Stimulated activated naive CD4-positive, alpha-beta T cell treated with Interleukin-2 at 50 U/mL for 16 hours (primary cell): ENCODE measurements around the gene PLXNA1.

Experiments used
- DNase-seq: peaks from one replicate; lab custom pipeline; 2025; lab: John Stamatoyannopoulos, UW

Gene PLXNA1

DNA sequence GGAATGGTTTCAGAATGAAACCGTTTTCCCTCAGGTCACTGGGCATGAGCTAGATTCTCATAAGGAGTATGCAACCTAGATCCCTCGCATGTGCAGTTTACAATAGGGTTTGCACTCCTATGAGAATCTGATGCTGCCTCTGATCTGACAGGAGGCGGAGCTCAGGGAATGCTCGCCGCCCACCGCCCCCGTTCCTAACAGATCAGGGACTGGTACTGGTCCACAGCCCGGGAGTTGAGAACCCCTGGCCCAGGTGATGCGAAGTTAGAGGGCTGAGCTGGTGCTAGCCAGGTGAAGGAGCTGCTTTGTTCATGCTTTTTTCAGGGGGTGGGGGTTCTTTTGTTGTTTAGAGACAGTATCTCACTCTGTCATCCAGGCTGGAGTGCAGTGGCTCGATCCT lies 15.5 kb upstream of the PLXNA1 start:
- DNase-seq = no peak

- no peak for DNase-seq
Observed at GRCh38 chr3:126968391-126969390, 14.2 kb upstream of the PLXNA1 start.

DNA sequence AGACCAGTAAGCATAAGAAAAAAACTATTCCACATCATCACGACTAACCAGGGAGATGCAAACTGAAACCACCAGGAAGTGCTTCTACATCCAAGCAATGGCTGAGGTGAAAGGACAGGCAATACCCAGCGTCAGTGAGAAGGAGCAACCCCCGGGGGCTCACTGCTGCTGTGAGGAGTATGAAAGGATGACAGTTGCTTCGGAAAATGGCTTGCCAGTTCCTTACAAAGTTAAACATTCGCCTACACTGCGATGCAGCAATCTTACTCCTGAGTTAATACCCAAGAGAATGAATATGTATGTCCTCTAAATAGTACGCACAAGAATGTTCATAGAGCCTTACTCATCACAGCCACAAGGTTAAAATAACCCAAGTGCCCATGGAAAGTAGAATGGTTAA lies 13.3 kb upstream of the PLXNA1 start:
- DNase-seq = no peak

DNA sequence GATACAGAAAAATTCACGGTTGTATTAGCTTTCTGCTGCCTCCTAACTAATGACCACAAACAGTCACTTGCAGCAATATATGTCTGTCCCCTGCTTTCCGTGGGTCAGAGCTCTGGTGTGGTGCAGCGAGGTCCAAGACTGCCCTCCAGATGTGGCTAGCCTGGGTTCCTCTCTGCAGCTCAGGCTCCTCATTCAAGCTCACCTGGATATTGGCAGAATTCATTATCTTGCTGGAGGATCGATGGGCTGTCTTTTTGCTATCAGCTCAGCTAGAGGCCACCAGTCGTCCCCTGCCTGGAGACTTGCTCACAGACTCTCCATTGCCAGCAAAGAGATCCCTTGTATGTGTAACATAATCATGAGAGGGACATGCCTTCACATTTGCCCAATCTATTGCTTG lies 12.8 kb upstream of the PLXNA1 start:
- DNase-seq = no peak

GRCh38 chr3:126970921-126971320 lies 12.0 kb upstream of the PLXNA1 start:
- no peak for DNase-seq

DNA sequence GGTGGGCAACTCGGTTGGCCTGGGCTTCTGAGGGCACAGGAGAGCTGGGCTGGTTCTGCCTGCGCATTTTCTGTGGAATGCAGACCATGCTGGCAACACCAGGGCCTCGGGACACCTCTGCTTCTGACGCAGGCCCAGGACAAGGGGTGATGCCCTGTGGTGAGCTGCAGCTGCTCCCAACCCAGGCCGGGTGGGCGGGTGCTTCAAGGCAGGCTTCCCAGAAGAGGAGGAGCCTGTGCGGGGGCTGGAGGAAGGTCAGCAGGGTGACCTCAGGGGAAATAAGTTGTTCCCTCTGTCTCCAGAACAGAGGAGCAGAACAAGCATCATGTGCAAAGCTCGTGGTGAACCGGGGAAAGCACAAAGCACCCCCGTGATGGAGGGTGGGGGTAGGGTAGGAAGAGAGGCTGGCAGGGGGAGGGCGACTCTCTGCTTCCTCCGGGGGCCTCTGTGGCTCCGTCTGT lies 11.0 kb upstream of the PLXNA1 start:
- DNase-seq = no peak

DNA sequence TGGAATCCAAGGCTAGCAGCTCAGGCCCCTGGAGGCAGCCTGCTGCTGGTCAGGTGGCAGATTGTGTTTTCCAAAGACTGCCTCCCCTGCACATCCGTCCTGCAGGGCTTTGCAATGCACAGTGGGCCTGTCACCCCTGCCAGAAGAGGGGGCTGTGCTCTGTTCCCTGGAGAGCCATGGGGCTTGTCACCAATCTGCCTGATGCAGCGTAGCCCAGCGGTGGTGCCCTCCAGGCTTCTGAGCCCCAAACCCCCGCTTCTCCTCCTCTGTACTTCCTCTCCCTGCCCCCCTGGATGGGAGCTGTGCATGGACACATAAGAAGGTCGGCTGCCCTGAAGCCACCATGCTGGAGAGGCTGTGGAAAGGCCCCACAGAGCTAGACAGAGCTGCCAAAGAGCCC lies 10.0 kb upstream of the PLXNA1 start:
- no peak for DNase-seq

DNA sequence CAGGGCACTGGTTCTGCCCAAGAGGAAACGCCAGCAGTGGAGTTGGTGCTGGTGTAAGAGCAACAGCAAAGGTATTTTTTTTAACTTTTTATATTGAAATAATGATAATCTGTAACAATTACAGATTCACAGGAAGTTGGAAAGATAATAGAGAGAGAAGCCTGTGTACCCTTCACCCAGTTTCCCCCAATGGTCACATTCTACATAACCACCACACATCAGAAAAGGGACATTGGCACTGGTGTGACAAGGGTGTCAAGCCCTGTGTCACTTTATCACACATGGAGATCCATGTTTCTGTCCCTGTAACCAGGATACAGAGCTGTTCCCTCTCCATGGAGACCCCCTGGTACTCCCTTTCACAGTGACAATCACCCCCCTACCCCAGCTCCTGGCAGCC lies 9.1 kb upstream of the PLXNA1 start:
- DNase-seq = no peak

- no peak for DNase-seq
Observed at GRCh38 chr3:126974756-126975155, 8.2 kb upstream of the PLXNA1 start.

- DNase-seq = no peak
Observed at GRCh38 chr3:126976906-126977305, 6.0 kb upstream of the PLXNA1 start.

DNA sequence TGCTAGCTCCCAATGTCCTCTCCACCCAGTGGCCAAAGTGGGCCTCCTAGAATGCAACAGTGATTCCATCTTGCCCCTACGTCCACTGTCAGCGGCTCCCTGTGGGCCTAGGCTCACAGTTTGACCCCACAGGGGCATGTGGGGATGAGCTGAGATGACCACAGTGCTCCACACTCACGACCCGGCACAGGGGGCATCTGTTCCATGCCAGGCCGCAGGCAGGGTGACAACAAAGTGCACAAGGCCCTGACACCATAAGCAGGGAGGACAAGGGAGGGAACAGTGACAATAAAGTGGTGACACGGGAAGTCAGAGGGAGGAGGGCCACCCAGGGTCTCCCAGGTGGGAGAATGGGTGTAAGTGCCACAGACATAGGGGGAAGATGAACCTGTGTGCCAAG lies 5.1 kb upstream of the PLXNA1 start:
- no peak for DNase-seq

- no peak for DNase-seq
Observed at GRCh38 chr3:126978291-126978690, 4.6 kb upstream of the PLXNA1 start.

DNA sequence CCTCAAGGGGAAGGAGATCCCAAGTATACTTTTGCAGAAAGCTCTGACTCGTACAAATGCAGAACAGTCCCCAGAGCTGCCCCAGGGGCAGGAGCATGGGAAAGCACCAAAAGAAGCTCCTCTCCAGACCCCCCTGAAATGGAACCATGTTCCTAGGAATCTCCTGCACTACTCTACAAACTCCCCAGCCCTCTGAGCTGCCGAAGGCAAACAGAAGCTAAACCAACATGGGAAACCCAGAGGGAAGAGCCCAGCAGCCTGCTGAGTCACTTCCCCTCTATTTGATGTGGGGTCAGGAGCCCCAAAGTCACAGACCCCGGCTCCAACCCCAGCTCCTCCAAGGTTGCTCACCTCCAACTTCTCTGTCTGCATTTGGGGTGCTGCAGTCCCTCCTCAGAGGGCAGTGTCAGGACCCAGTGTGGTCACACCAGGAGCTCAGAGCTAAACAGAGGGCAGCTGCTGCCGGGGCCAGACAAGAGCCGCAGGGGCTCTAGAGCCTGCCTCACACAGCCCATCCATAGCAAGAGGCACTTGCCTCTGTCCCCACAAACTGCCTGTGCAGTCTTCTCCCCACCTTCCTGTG lies 3.8 kb upstream of the PLXNA1 start:
- DNase-seq = no peak

DNA sequence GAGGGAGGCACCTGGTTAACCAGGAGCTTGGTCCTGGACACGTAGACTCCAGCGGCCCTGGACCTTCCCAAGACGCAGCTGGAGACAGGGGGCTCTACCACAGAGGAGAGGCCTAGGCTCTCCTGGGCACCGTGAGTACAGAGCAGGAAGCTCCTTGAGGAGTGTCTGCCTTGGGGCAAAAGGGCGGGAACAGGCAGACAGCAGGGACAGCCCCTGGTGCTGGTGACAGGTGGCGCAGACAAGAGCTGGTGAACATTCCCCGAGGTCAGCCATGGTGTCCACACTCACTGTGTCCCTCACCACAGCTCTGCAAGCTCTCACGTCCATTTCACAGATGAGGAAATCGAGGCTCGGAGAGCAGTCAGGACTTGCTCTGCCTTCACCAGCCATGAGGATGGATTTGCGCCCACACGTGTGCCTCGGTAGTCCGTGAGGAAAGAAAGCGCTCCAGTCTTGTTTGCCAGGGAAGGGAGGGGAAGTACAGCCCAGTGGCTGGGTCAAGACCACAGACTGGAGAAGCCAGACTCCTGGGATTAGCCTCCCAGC lies 2.6 kb upstream of the PLXNA1 start:
- DNase-seq = no peak

DNA sequence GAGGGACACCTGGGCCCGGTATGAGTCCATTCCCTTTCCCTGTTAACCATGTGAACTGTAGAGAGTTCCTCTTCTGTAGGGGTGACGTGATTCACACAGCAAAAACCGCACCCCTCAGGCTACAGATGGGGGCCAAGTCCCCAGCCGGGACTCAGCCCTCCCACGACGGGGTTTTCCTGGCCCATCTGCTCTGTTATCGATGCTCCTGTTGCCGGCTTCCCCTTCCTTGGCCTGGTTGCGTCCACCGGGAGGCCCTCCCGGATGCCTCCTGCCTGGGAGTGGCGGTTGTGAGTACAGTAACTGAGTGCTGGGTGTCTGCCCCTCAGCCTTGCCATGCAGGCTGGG lies 817 bp upstream of the PLXNA1 start:
- peak; percentile 73 for DNase-seq

DNA sequence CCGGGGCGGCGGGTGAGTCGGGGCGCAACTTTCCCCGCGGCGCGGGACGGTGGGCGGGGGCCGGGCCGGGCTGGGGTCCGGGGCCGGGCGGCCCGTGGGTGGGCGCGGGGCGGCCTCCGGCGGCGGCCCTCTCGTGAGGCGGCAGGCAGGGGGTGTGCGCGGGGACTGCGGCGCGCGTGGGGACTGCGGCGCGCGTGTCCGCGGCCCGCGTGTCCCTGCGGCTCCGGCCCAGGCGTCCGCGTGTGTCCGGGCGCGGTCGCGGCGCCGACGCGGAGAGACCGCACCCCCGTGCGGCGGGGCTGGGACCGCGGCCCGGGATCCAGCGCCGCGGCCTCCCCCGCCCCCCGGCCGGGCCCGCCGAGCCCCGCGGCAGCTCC lies 349 bp downstream of the PLXNA1 start:
- DNase-seq = no peak

DNA sequence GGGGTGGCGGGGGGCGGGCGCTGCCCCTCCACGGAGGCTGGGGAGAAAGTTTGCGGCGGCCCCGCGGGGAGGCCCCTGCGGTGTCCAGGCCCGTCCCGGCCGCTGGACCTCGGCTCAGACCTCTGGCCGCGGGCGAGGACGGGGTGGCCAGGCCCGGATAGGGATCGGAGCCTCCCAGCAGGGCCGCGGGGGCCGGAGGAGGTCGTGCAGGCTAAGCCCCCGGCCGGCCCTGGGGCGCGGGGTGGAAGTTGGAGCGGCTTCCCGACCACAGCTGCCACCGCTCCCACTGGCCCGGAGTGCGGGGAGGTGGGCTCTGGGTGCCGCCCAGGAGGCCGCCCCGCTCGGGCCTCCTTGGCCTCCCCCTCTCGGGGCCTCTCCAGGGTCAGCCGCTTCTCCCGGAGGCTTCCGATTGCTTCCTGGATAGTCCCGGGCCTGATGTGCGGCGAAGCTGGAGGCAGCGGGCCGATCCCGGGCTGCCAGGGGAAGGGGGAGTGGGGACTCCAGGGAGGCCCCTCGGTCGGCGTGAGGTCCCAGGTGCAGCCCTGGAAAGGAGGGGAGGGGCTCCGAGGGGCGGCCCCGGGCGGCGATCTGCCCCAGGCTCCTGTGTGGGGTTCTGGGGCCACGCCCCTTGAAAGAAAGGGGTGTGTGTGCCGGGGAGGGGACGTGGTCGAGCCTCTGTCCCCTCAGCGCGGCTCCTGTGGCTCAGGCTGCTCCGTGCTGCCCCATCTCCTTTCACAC lies 907 bp downstream of the PLXNA1 start:
- DNase-seq = peak; percentile 6

DNA sequence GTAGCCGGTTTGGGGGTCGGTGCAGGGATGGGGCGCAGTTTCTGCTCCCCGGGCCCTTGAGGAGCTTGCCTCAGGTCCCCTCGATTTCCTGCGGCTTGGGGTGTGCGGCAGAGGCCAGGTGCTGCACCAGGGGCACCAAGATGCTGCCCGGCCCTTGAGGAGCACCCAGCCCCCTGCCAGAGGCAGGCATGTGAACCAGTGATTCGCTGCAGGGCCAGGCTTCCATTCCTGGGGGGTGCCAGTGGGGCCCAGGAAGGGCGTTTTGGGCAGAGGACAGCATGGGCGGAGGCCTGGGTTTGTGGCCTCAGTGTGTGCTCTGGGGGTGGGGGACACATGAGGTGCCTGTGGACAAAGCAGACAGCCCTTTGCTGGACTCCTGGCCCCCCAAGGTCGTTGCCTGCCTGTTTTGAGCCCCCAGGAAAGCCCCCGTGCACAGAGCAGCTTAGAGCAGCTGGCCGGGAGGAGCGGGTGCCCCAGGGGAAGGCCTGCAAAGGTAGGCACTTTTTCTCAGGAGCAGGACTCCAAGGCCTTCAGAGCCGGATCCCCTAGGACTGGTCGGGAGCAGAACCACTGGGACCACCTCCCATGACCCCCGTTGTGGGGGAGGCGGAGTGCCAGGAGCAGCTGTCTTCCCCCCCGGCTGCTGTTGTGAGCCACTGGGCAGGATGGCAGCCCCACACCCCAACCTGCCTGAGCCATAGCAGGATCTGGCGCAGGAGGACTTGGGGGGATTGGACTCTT lies 1.6 kb downstream of the PLXNA1 start:
- no peak for DNase-seq

DNA sequence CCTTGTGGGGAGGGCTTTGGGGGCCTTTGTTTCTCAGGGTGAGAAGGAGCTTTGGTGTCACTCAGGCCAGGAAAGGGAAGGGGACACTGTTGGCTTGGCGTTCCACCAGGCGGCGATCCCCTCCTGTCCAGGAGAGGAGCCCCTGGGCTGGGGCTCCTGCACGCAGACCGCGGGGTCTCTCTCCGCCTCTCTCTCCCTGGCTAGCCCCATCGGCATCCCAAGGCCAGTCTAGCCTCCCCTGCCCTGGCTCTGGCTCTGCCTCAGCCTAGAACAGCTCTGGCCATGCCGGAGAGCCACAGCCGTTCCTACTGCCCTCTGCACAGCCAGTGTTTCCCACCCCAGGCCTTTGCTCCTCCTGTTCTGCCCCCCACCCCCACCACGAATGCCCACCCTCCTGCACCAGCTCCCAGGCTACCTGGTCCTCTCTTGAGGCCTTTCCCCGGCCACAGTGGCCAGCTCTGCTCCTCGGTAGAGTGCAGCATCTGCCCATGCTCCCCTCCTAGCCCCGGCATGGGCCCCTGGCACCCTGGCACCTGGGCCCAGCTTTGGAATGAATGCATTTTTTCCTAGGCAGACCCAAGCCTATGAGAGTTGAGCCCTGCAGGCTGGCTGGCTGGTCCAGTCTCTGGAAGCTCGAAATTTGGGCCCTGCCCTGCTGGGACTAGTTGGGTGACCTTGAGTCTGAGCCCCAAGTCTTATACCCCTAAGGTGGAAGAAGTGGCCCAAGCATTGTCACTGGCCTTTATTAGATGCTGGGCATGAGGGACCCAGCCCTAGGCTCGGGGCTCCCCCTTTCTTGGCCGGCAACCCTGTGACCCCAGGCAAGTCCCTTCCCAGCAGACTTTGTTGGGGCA lies 2.4 kb downstream of the PLXNA1 start:
- DNase-seq = no peak

GRCh38 chr3:126986001-126986400 lies 3.1 kb downstream of the PLXNA1 start:
- DNase-seq = no peak

- no peak for DNase-seq
Observed at GRCh38 chr3:126987129-126987528, 4.2 kb downstream of the PLXNA1 start.
